H9 (cell line): ENCODE data around the gene PLA2G5. TPM values are rescaled to one million over a fixed set of nuclear protein-coding genes. Genes with fewer than 3 reads are reported as not detected.

Experiments used
- DNase-seq: peaks from one replicate; pipeline ENCODE4 v3.0.0-alpha.2; 2017
- H2AFZ ChIP-seq: one replicate; pipeline ENCODE4 v1.6.1; 2013; ENCODE audit warnings: mild to moderate bottlenecking, low read length, control low read depth, moderate library complexity
- H2AK5ac ChIP-seq: 2 replicates; pipeline ENCODE4 v1.6.1; 2013; ENCODE audit warnings: low read length, control low read depth, mixed read lengths; ENCODE audit not compliant: insufficient read length
- H2BK120ac ChIP-seq: one replicate; pipeline ENCODE4 v1.6.1; 2013; ENCODE audit warnings: low read depth, mild to moderate bottlenecking, low read length, control low read depth, inconsistent platforms; ENCODE audit not compliant: poor library complexity, severe bottlenecking
- H2BK12ac ChIP-seq: 2 replicates; pipeline ENCODE4 v1.6.1; 2013; ENCODE audit warnings: low read length, control low read depth, mixed read lengths, low read depth; ENCODE audit not compliant: insufficient read length
- H2BK15ac ChIP-seq: 2 replicates; pipeline ENCODE4 v1.6.1; 2013; ENCODE audit warnings: low read depth, low read length, control low read depth
- H2BK20ac ChIP-seq: one replicate; pipeline ENCODE4 v1.6.1; 2013; ENCODE audit warnings: low read depth, mild to moderate bottlenecking, low read length, control low read depth, inconsistent platforms; ENCODE audit not compliant: poor library complexity, severe bottlenecking
- H2BK5ac ChIP-seq: 2 replicates; pipeline ENCODE4 v1.6.1; 2013; ENCODE audit warnings: low read length, control low read depth, mixed read lengths; ENCODE audit not compliant: insufficient read length
- H3K14ac ChIP-seq: 2 replicates; pipeline ENCODE4 v1.6.1; 2013; ENCODE audit warnings: low read length, control low read depth; ENCODE audit not compliant: insufficient read depth
- H3K18ac ChIP-seq: 2 replicates; pipeline ENCODE4 v1.6.1; 2013; ENCODE audit warnings: low read depth, mild to moderate bottlenecking, mixed read lengths, low read length, control low read depth; ENCODE audit not compliant: insufficient read length
- H3K23ac ChIP-seq: 2 replicates; pipeline ENCODE4 v1.6.1; 2013; ENCODE audit warnings: low read length, control low read depth, mixed read lengths, low read depth; ENCODE audit not compliant: insufficient read length
- H3K23me2 ChIP-seq: 2 replicates; pipeline ENCODE4 v1.6.1; 2013; ENCODE audit warnings: low read depth, mild to moderate bottlenecking, mixed read lengths, low read length, control low read depth; ENCODE audit not compliant: insufficient read length, poor library complexity, severe bottlenecking
- H3K27ac ChIP-seq: 2 replicates; pipeline ENCODE4 v1.5.1; 2013; ENCODE audit warnings: low read length, control low read depth, mixed read lengths, low read depth; ENCODE audit not compliant: insufficient read length
- H3K27me3 ChIP-seq: 2 replicates; pipeline ENCODE4 v1.6.1; 2013; ENCODE audit warnings: low read length, control low read depth, inconsistent platforms; ENCODE audit not compliant: insufficient read depth
- H3K4ac ChIP-seq: 2 replicates; pipeline ENCODE4 v1.6.1; 2013; ENCODE audit warnings: low read depth, mild to moderate bottlenecking, control low read depth, inconsistent platforms, low read length, moderate library complexity
- H3K4me1 ChIP-seq: 2 replicates; pipeline ENCODE4 v1.6.1; 2013; ENCODE audit warnings: low read length, control low read depth, inconsistent platforms; ENCODE audit not compliant: insufficient read depth
- H3K4me2 ChIP-seq: 2 replicates; pipeline ENCODE4 v1.6.1; 2013; ENCODE audit warnings: low read length, control low read depth, mixed read lengths; ENCODE audit not compliant: insufficient read length, insufficient read depth
- H3K56ac ChIP-seq: 2 replicates; pipeline ENCODE4 v1.6.1; 2013; ENCODE audit warnings: low read depth, mild to moderate bottlenecking, mixed read lengths, low read length, control low read depth; ENCODE audit not compliant: insufficient read length
- H3K79me1 ChIP-seq: 2 replicates; pipeline ENCODE4 v1.6.1; 2013; ENCODE audit warnings: low read depth, mild to moderate bottlenecking, moderate library complexity, low read length, control low read depth, inconsistent platforms; ENCODE audit not compliant: insufficient read depth, poor library complexity, severe bottlenecking
- H3K79me2 ChIP-seq: 2 replicates; pipeline ENCODE4 v1.6.1; 2013; ENCODE audit warnings: low read length, control low read depth, inconsistent platforms; ENCODE audit not compliant: insufficient read depth
- H3K9ac ChIP-seq: 2 replicates; pipeline ENCODE4 v1.6.1; 2013; ENCODE audit warnings: low read length, control low read depth, mixed read lengths; ENCODE audit not compliant: insufficient read length; ENCODE audit errors: extremely low read depth
- H3K9me3 ChIP-seq: one replicate; pipeline ENCODE4 v1.6.1; 2013; ENCODE audit warnings: low read depth, low read length, inconsistent platforms; ENCODE audit not compliant: control insufficient read depth
- H3T11ph ChIP-seq: one replicate; pipeline ENCODE4 v1.6.1; 2013; ENCODE audit warnings: mild to moderate bottlenecking, low read length, control low read depth, inconsistent platforms
- H4K20me1 ChIP-seq: one replicate; pipeline ENCODE4 v1.6.1; 2013; ENCODE audit not compliant: control insufficient read depth, insufficient read length, insufficient read depth
- H4K5ac ChIP-seq: 2 replicates; pipeline ENCODE4 v1.6.1; 2013; ENCODE audit warnings: low read depth, mild to moderate bottlenecking, mixed read lengths, low read length, control low read depth; ENCODE audit not compliant: insufficient read length
- H4K8ac ChIP-seq: replicated peaks from 2 replicates; pipeline ENCODE4 v1.6.1; 2013; ENCODE audit warnings: low read length, control low read depth, mixed read lengths, low read depth; ENCODE audit not compliant: insufficient read length
- H4K91ac ChIP-seq: 2 replicates; pipeline ENCODE4 v1.6.1; 2013; ENCODE audit warnings: low read depth, mild to moderate bottlenecking, moderate library complexity, mixed read lengths, low read length, control low read depth; ENCODE audit not compliant: insufficient read length
- H3K27ac Mint-ChIP-seq, 3 experiments: 2 replicates in 2 of 3; 3 replicates in 1 of 3; pipeline ENCODE4 v1.8.0; 2020 to 2021; ENCODE audit warnings: mixed read lengths in 3 of 3, mild to moderate bottlenecking in 1 of 3, moderate library complexity in 1 of 3
- H3K27me3 Mint-ChIP-seq: 2 replicates; pipeline ENCODE4 v1.8.0; 2021; ENCODE audit warnings: low read depth, mild to moderate bottlenecking, moderate library complexity, mixed read lengths
- H3K36me3 Mint-ChIP-seq, 3 experiments: 2 replicates in 2 of 3; 3 replicates in 1 of 3; pipeline ENCODE4 v1.8.0; 2020 to 2021; ENCODE audit warnings: low read depth in 3 of 3, mixed read lengths in 3 of 3; ENCODE audit not compliant: insufficient read depth in 1 of 3
- H3K4me1 Mint-ChIP-seq, 2 experiments: 2 replicates each; pipeline ENCODE4 v1.8.0; 2020; ENCODE audit warnings: mixed read lengths in 2 of 2
- H3K4me3 Mint-ChIP-seq, 2 experiments: 2 replicates in 1 of 2; 3 replicates in 1 of 2; pipeline ENCODE4 v1.8.0; 2020 to 2021; ENCODE audit warnings: mild to moderate bottlenecking in 2 of 2, mixed read lengths in 2 of 2, moderate library complexity in 1 of 2
- H3K9me3 Mint-ChIP-seq, 2 experiments: 2 replicates in 1 of 2; 3 replicates in 1 of 2; pipeline ENCODE4 v1.8.0; 2020; ENCODE audit warnings: mild to moderate bottlenecking in 2 of 2, mixed read lengths in 2 of 2, moderate library complexity in 1 of 2
- CTCF ChIP-seq: fragments of 200-600 bp; sonication (generic); conservative IDR thresholded peaks from 3 replicates; pipeline ENCODE4 v1.8.0; 2021; ENCODE audit warnings: antibody characterized with exemption, mild to moderate bottlenecking
- WGBS: extraction: QIAGEN DNeasy Blood & Tissue Kit; methylation state at CpG from one replicate; pipeline ENCODE4 v1.1.7; 2013; ENCODE audit warnings: missing lambda C conversion rate, low lambda C conversion rate, mixed read lengths; ENCODE audit not compliant: insufficient read length; ENCODE audit errors: extremely low coverage; 5-methylcytosine and 5-hydroxymethylcytosine counted together
- total RNA-seq: library from RNA; stranded (reverse); gene quantifications from 2 replicates; pipeline ENCODE4 v1.2.1, GENCODE V29; 2021

Gene PLA2G5
- total RNA-seq, 1 experiment from 2014 or later = not detected

- Mint-ChIP-seq H3K9me3 (0 out of 5 replicates have a peak, but pooled peaks cover 0 to 4% of the 10 kb centered on the region in 2 experiments), H3K27ac (no peak overlapping the region; a peak in 1 of 7 replicates), H3K36me3 (no peaks in the 10 kb centered on the region), H3K4me3 (no peak overlapping the region), H3K4me1 (peaks cover 11 to 21% of the 10 kb centered on the region in 2 experiments), H3K27me3 (peaks cover 4% of the 10 kb centered on the region; the same call in 1 of the 2 replicates)
- Histone ChIP-seq H3K4me1 (peaks cover 2% of the 10 kb centered on the region; the same call in 1 of the 2 replicates), H3K23me2 (peaks cover 4% of the 10 kb centered on the region), H4K20me1 (no peaks in the 10 kb centered on the region), H2BK120ac (no peak overlapping the region), H3K56ac (no peak overlapping the region), H2AK5ac (no peak overlapping the region), H2BK12ac (no peak overlapping the region), H3K18ac (no peak overlapping the region), H2AFZ (no peak overlapping the region), H3T11ph (no peak overlapping the region), H3K9ac (no peak overlapping the region), H2BK20ac (no peak overlapping the region), H3K27ac (no peak overlapping the region), H4K8ac (no peak overlapping the region), H4K91ac (no peak overlapping the region), H2BK15ac (no peak overlapping the region), H3K4me2 (no peak overlapping the region), H2BK5ac (no peak overlapping the region), H3K27me3 (no peaks in the 10 kb centered on the region), H3K79me1 (no peaks in the 10 kb centered on the region), H3K79me2 (no peaks in the 10 kb centered on the region), H4K5ac (no peak overlapping the region), H3K14ac (no peak overlapping the region), H3K23ac (no peak overlapping the region), H3K4ac (no peak overlapping the region), H3K9me3 (no peaks in the 10 kb centered on the region)
- WGBS = no CpG with 5 or more reads among the region's 3 CpGs
- TF ChIP-seq CTCF = no peak
- DNase-seq = no peak
Observed at GRCh38 chr1:20112279-20113000, 42.4 kb downstream of the PLA2G5 start.
